ENCODE data around the gene KLK3. TPM values are rescaled to one million over a fixed set of nuclear protein-coding genes. Genes with fewer than 3 reads are reported as not detected.

The KLK3 gene
- total RNA-seq, 4 donors from 2014 or later: not detected

GRCh38 chr19:50897191-50897607, 42.5 kb downstream of the KLK3 start:
- Histone ChIP-seq H3K4me3 (no peak overlapping the region), H3K27ac (no peak overlapping the region), H3K36me3 (no peaks in the 10 kb centered on the region), H3K9me3 (no peaks in the 10 kb centered on the region), H3K4me1 (peaks cover 0 to 5% (median 0%) of the 10 kb centered on the region in 3 donors), H3K27me3 (peaks cover 0 to 61% (median 0%) of the 10 kb centered on the region in 4 donors)
- intact Hi-C loops (cut with DNase I): no loop called here
- no peak for DNase-seq
- TF ChIP-seq CTCF (IDR thresholded peaks at IDR 0.05) (no peak), POLR2A (IDR thresholded peaks at IDR 0.05) (no peak)
- WGBS, 2 donors: 53 to 55% methylated on average over 3 of the region's 3 CpGs

- Histone ChIP-seq H3K27me3 (peaks cover 0 to 57% (median 0%) of the 10 kb centered on the region in 4 donors), H3K4me1 (peaks cover 0 to 5% (median 0%) of the 10 kb centered on the region in 3 donors), H3K27ac (no peak overlapping the region), H3K36me3 (no peaks in the 10 kb centered on the region), H3K4me3 (no peak overlapping the region), H3K9me3 (no peaks in the 10 kb centered on the region)
- WGBS, 2 donors: 53 to 62% methylated on average over 2 to 3 of the region's 3 CpGs
- TF ChIP-seq POLR2A (IDR thresholded peaks at IDR 0.05): no peak
- no peak for TF ChIP-seq CTCF (IDR thresholded peaks at IDR 0.05)
- intact Hi-C loops (cut with DNase I): no loop called here
- DNase-seq: no peak
Observed at GRCh38 chr19:50897612-50898011, 42.9 kb downstream of the KLK3 start.

- Histone ChIP-seq H3K36me3 (no peaks in the 10 kb centered on the region), H3K27me3 (peaks cover 0 to 53% (median 0%) of the 10 kb centered on the region in 4 donors), H3K4me3 (no peak overlapping the region), H3K27ac (no peak overlapping the region), H3K4me1 (peaks cover 0 to 5% (median 0%) of the 10 kb centered on the region in 3 donors), H3K9me3 (no peaks in the 10 kb centered on the region)
- WGBS, 2 donors: 71 to 78% methylated on average over 4 of the region's 4 CpGs
- TF ChIP-seq POLR2A (IDR thresholded peaks at IDR 0.05): no peak
- no peak for TF ChIP-seq CTCF (IDR thresholded peaks at IDR 0.05)
- DNase-seq: no peak
- intact Hi-C loops (cut with DNase I): no loop called here
Observed at GRCh38 chr19:50898018-50898417, 43.3 kb downstream of the KLK3 start.

- Histone ChIP-seq H3K27me3 (peaks cover 0 to 48% (median 0%) of the 10 kb centered on the region in 4 donors), H3K27ac (no peak overlapping the region), H3K36me3 (no peaks in the 10 kb centered on the region), H3K9me3 (no peaks in the 10 kb centered on the region), H3K4me3 (no peak overlapping the region), H3K4me1 (peaks cover 0 to 5% (median 0%) of the 10 kb centered on the region in 3 donors)
- 70 to 80% methylated on average over 2 of the region's 3 CpGs for WGBS, 2 donors
- TF ChIP-seq CTCF (IDR thresholded peaks at IDR 0.05) (no peak), POLR2A (IDR thresholded peaks at IDR 0.05) (no peak)
- intact Hi-C loops (cut with DNase I): no loop called here
- DNase-seq: no peak
Observed at GRCh38 chr19:50899569-50899968, 44.9 kb downstream of the KLK3 start.

- Histone ChIP-seq H3K27me3 (peaks cover 0 to 71% (median 0%) of the 10 kb centered on the region in 4 donors), H3K4me1 (no peaks in the 10 kb centered on the region), H3K4me3 (no peak overlapping the region), H3K9me3 (no peaks in the 10 kb centered on the region), H3K36me3 (no peaks in the 10 kb centered on the region), H3K27ac (no peak overlapping the region)
- intact Hi-C loops (cut with DNase I): no loop called here
- no peak for DNase-seq
- WGBS, 2 donors: 44 to 80% methylated on average over 3 to 4 of the region's 4 CpGs
- no peak for TF ChIP-seq POLR2A (IDR thresholded peaks at IDR 0.05)
Observed at GRCh38 chr19:50902640-50903039, 47.9 kb downstream of the KLK3 start.

- H3K4me3 ChIP-seq: no peak overlapping the region
- H3K9me3 ChIP-seq: no peaks in the 10 kb centered on the region
- H3K36me3 ChIP-seq: no peaks in the 10 kb centered on the region
- intact Hi-C loops (cut with DNase I): no loop called here
- peaks cover 0 to 78% (median 11%) of the 10 kb centered on the region in 4 donors for H3K27me3 ChIP-seq
- WGBS, 2 donors: 14 to 23% methylated on average over 4 to 5 of the region's 5 CpGs
- no peak for DNase-seq
- H3K27ac ChIP-seq: no peak overlapping the region
- H3K4me1 ChIP-seq: peaks cover 0 to 11% (median 6%) of the 10 kb centered on the region in 3 donors
- TF ChIP-seq CTCF (IDR thresholded peaks at IDR 0.05): peak in 5 of 6 experiments; percentile 18 to 51 (median 36)
- TF ChIP-seq POLR2A (IDR thresholded peaks at IDR 0.05): no peak
Observed at GRCh38 chr19:50906217-50906616, 51.5 kb downstream of the KLK3 start.

Data from esophagus squamous epithelium (tissue), 5 donors.